NCI-H524 treated with DMSO at 0.1 percent for 48 hours (cell line): ENCODE data around the gene AMOT.

Experiments used
- DNase-seq: peaks from one replicate; lab custom pipeline; 2025; lab: John Stamatoyannopoulos, UW

AMOT gene

GRCh38 chrX:112799425-112799824, 41.2 kb downstream of the AMOT start:
- DNase-seq = no peak

- DNase-seq = no peak
These were observed 41.9 kb downstream of the AMOT start for GRCh38 chrX:112798736-112799135.

- DNase-seq = no peak
These were observed 50.7 kb downstream of the AMOT start for GRCh38 chrX:112789931-112790330.

GRCh38 chrX:112786076-112786475, 54.6 kb downstream of the AMOT start:
- no peak for DNase-seq

GRCh38 chrX:112785344-112785743, 55.3 kb downstream of the AMOT start:
- no peak for DNase-seq

- DNase-seq = no peak
These were observed 55.9 kb downstream of the AMOT start for GRCh38 chrX:112784692-112785091.

GRCh38 chrX:112779139-112779538, 61.5 kb downstream of the AMOT start:
- no peak for DNase-seq

GRCh38 chrX:112774651-112775293, 65.9 kb downstream of the AMOT start:
- no peak for DNase-seq

GRCh38 chrX:112774142-112774541, 66.5 kb downstream of the AMOT start:
- DNase-seq = no peak

GRCh38 chrX:112769034-112769433, 71.6 kb downstream of the AMOT start:
- DNase-seq = no peak

GRCh38 chrX:112768563-112768962, 72.1 kb downstream of the AMOT start:
- DNase-seq = no peak

- no peak for DNase-seq
These were observed 73.9 kb downstream of the AMOT start for GRCh38 chrX:112766774-112767173.

GRCh38 chrX:112761242-112762207, 79.1 kb downstream of the AMOT start:
- no peak for DNase-seq

- DNase-seq = no peak
These were observed 79.9 kb downstream of the AMOT start for GRCh38 chrX:112760697-112761096.

GRCh38 chrX:112759966-112760365, 80.7 kb downstream of the AMOT start:
- no peak for DNase-seq

GRCh38 chrX:112759512-112759911, 81.1 kb downstream of the AMOT start:
- DNase-seq = no peak

- no peak for DNase-seq
These were observed 82.7 kb downstream of the AMOT start for GRCh38 chrX:112757946-112758345.

- no peak for DNase-seq
These were observed 87.5 kb downstream of the AMOT start for GRCh38 chrX:112753116-112753515.

- DNase-seq = no peak
These were observed 89.6 kb downstream of the AMOT start for GRCh38 chrX:112751076-112751475.

- no peak for DNase-seq
These were observed 93.6 kb downstream of the AMOT start for GRCh38 chrX:112746812-112747595.

- no peak for DNase-seq
These were observed 102.1 kb downstream of the AMOT start for GRCh38 chrX:112738347-112739033.

GRCh38 chrX:112736310-112736709, 104.3 kb downstream of the AMOT start:
- DNase-seq = no peak
